GM12864 (cell line): Measurements from ENCODE around the gene VWA8.
"Not testable (repeated sequence)": the region's sequence is repeated elsewhere in the genome, so short reads cannot be mapped to it uniquely, and the experiment has no call there.

Experiments
- DNase-seq: peaks from one replicate; pipeline ENCODE4 v3.0.0-alpha.2; 2011; ENCODE audit warnings: low read depth
- H3K4me3 ChIP-seq: 2 replicates; pipeline ENCODE4 v1.5.1; 2011; ENCODE audit warnings: mild to moderate bottlenecking, low read depth, low read length, control low read depth
- TF ChIP-seq, protein P1 (sequence below): IDR thresholded peaks from 2 replicates; pipeline ENCODE4 v1.5.1; 2011; ENCODE audit warnings: low read depth, mild to moderate bottlenecking, moderate library complexity, low read length, control low read depth, inconsistent platforms; ENCODE audit errors: missing control alignments

The VWA8 gene

DNA sequence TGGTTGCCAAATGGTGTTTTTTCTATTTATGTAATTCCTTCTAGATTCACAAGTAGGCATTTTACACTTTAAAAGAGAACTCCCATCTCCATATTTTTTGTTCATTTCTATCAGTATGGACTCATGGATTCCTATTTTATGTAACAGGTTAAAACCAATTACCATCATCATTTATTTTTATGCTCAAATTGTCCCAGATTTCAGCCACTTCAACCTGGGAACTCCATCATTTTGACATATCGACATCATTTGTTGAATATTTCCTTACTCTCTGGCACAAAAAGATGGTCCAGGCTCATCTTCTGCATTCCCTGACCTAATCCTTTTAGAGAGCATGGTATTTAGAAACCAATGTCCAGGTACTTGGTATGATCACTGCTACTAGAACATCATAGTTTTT lies 79.9 kb downstream of the VWA8 start:
- DNase-seq: no peak
- H3K4me3 ChIP-seq: no peak overlapping the region
- TF ChIP-seq, protein P1, sequence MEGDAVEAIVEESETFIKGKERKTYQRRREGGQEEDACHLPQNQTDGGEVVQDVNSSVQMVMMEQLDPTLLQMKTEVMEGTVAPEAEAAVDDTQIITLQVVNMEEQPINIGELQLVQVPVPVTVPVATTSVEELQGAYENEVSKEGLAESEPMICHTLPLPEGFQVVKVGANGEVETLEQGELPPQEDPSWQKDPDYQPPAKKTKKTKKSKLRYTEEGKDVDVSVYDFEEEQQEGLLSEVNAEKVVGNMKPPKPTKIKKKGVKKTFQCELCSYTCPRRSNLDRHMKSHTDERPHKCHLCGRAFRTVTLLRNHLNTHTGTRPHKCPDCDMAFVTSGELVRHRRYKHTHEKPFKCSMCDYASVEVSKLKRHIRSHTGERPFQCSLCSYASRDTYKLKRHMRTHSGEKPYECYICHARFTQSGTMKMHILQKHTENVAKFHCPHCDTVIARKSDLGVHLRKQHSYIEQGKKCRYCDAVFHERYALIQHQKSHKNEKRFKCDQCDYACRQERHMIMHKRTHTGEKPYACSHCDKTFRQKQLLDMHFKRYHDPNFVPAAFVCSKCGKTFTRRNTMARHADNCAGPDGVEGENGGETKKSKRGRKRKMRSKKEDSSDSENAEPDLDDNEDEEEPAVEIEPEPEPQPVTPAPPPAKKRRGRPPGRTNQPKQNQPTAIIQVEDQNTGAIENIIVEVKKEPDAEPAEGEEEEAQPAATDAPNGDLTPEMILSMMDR: no peak

GRCh38 chr13:41864658-41865057 lies 96.3 kb downstream of the VWA8 start:
- no peak for DNase-seq
- no peak overlapping the region for H3K4me3 ChIP-seq
- TF ChIP-seq, protein P1: no peak

GRCh38 chr13:41862659-41863058 lies 98.2 kb downstream of the VWA8 start:
- not testable (repeated sequence) for H3K4me3 ChIP-seq, DNase-seq

GRCh38 chr13:41859565-41859964 lies 101.3 kb downstream of the VWA8 start:
- no peak for DNase-seq
- TF ChIP-seq, protein P1: no peak
- H3K4me3 ChIP-seq: no peak overlapping the region

- TF ChIP-seq, protein P1: no peak
These were observed 102.1 kb downstream of the VWA8 start for GRCh38 chr13:41858780-41859179.

GRCh38 chr13:41854758-41855157 lies 106.2 kb downstream of the VWA8 start:
- no peak overlapping the region for H3K4me3 ChIP-seq
- no peak for DNase-seq
- TF ChIP-seq, protein P1: no peak

More at GRCh38 chr13:41858780-41859179, 102.1 kb downstream of the VWA8 start:
- H3K4me3 ChIP-seq: no peak overlapping the region
- no peak for DNase-seq

GRCh38 chr13:41851351-41851750 lies 109.6 kb downstream of the VWA8 start:
- no peak for DNase-seq
- TF ChIP-seq, protein P1: no peak
- H3K4me3 ChIP-seq: no peak overlapping the region
